HEK293T (cell line): Measurements from ENCODE around the gene C10orf62.

ENCODE experiments used
- ARNT ChIP-seq: fragments of 450-650 bp; IDR thresholded peaks from 2 replicates; pipeline ENCODE4 v1.6.1; 2017; ENCODE audit warnings: mild to moderate bottlenecking
- BHLHE40 ChIP-seq: fragments of 450-650 bp; IDR thresholded peaks from 2 replicates; pipeline ENCODE4 v1.6.1; 2016; ENCODE audit warnings: mild to moderate bottlenecking, moderate library complexity, borderline replicate concordance
- FOXA1 ChIP-seq: fragments of 450-650 bp; IDR thresholded peaks from 2 replicates; pipeline ENCODE4 v1.6.1; 2016; ENCODE audit warnings: mild to moderate bottlenecking
- FOXK2 ChIP-seq: fragments of 450-650 bp; IDR thresholded peaks from 2 replicates; pipeline ENCODE4 v1.6.1; 2016; ENCODE audit warnings: mild to moderate bottlenecking
- FOXM1 ChIP-seq: fragments of 450-650 bp; IDR thresholded peaks from 2 replicates; pipeline ENCODE4 v1.6.1; 2017; ENCODE audit warnings: mild to moderate bottlenecking, borderline replicate concordance
- HDGF ChIP-seq: fragments of 450-650 bp; IDR thresholded peaks from 2 replicates; pipeline ENCODE4 v1.6.1; 2017; ENCODE audit warnings: antibody characterized with exemption, borderline replicate concordance
- L3MBTL2 ChIP-seq: fragments of 450-650 bp; conservative IDR thresholded peaks from 2 replicates; pipeline ENCODE4 v1.6.1; 2016; ENCODE audit warnings: mild to moderate bottlenecking
- LEF1 ChIP-seq: fragments of 450-650 bp; IDR thresholded peaks from 2 replicates; pipeline ENCODE4 v1.6.1; 2017; ENCODE audit warnings: mild to moderate bottlenecking, borderline replicate concordance
- NFRKB ChIP-seq: fragments of 450-650 bp; IDR thresholded peaks from 2 replicates; pipeline ENCODE4 v1.6.1; 2016; ENCODE audit warnings: mild to moderate bottlenecking, moderate library complexity
- PKNOX1 ChIP-seq: fragments of 450-650 bp; IDR thresholded peaks from 2 replicates; pipeline ENCODE4 v1.6.1; 2016
- SP1 ChIP-seq: fragments of 450-650 bp; IDR thresholded peaks from 2 replicates; pipeline ENCODE4 v1.6.1; 2017
- SUZ12 ChIP-seq: fragments of 450-650 bp; IDR thresholded peaks from 2 replicates; pipeline ENCODE4 v1.6.1; 2016; ENCODE audit warnings: mild to moderate bottlenecking
- TARDBP ChIP-seq: fragments of 450-650 bp; IDR thresholded peaks from 2 replicates; pipeline ENCODE4 v1.6.1; 2016
- ZNF384 ChIP-seq: fragments of 450-650 bp; IDR thresholded peaks from 2 replicates; pipeline ENCODE4 v1.6.1; 2016

GRCh38 chr10:97618733-97619132, 29.2 kb downstream of the C10orf62 start:
- TF ChIP-seq BHLHE40 (no peak), TARDBP (no peak), HDGF (no peak), ARNT (no peak), LEF1 (no peak), SP1 (no peak), FOXM1 (no peak), SUZ12 (no peak), PKNOX1 (no peak), FOXK2 (no peak), FOXA1 (no peak), NFRKB (no peak), L3MBTL2 (no peak), ZNF384 (no peak)
